A549 treated with ZK216348 at 1 μM for 4 hours (cell line): ENCODE data around the gene CLEC17A. TPM values are rescaled to one million over a fixed set of nuclear protein-coding genes. Genes with fewer than 3 reads are reported as not detected.

Source experiments
- total RNA-seq: library from RNA; stranded (reverse); fragments of 200-300 nt; extraction: Qiagen RNA extraction; gene quantifications from 5 replicates; pipeline ENCODE4 v1.2.3, GENCODE V29; 2022; ENCODE audit warnings: low read depth

The CLEC17A gene
- total RNA-seq, result not detected in 5 replicates

GRCh38 chr19:14582894-14583340 is at the start of gene CLEC17A:
Gene CLEC17A, plus strand, starts transcription at chr19:14583084. Its CDS starts 77 bp downstream, at chr19:14583161.

GRCh38 chr19:14571695-14572490 is 11.0 kb upstream of the CLEC17A start, which contains the start of gene NDUFB7:
Gene NDUFB7, minus strand, starts transcription at chr19:14572066. Its CDS starts 66 bp downstream, at chr19:14572000.

Other genes with a start within 250 kb of the CLEC17A start
- gene ADGRE5, start 201.6 kb upstream of the CLEC17A start, total RNA-seq, result 58.3 to 92.8 TPM (median 84.1 TPM) in 5 replicates
- gene DDX39A, start 163.7 kb upstream of the CLEC17A start, total RNA-seq, result 101 to 140 TPM (median 126 TPM) in 5 replicates
- gene PKN1, start 149.8 kb upstream of the CLEC17A start, total RNA-seq, result 45.7 to 82.7 TPM (median 78.9 TPM) in 5 replicates
- gene PTGER1, start 107.7 kb upstream of the CLEC17A start, total RNA-seq, result 0.16 TPM in 1 of 5 replicates, not detected in the others
- gene GIPC1, start 87.0 kb upstream of the CLEC17A start, total RNA-seq, result 69.8 to 141 TPM (median 139 TPM) in 5 replicates
- 161 to 233 TPM (median 204 TPM) in 5 replicates for gene DNAJB1, start 64.7 kb upstream of the CLEC17A start, total RNA-seq
- 124 to 196 TPM (median 175 TPM) in 5 replicates for gene TECR, start 53.5 kb upstream of the CLEC17A start, total RNA-seq
- 141 to 211 TPM (median 194 TPM) in 5 replicates for gene NDUFB7, start 11.0 kb upstream of the CLEC17A start, total RNA-seq
- gene ADGRE3, start 91.8 kb downstream of the CLEC17A start, total RNA-seq, result not detected in 5 replicates
- 1.2 to 3.8 TPM (median 3.4 TPM) in 5 replicates for gene ZNF333, start 107.0 kb downstream of the CLEC17A start, total RNA-seq
- 0.53 to 1.4 TPM (median 0.99 TPM) in 5 replicates for gene ADGRE2, start 195.5 kb downstream of the CLEC17A start, total RNA-seq